Endothelial cell of umbilical vein (primary cell): ENCODE measurements around the gene PPIB. TPM values are rescaled to one million over a fixed set of nuclear protein-coding genes. Genes with fewer than 3 reads are reported as not detected.

Experiments
- BruUV-seq: library from RNA; stranded (reverse); fragments of 400-500 nt; replicated peaks from 2 replicates; lab custom pipeline; 2021; lab: Mats Ljungman, UMichigan
- CTCF ChIA-PET: fragments of 300-600, 350-600 bp; sonication (Branson Sonifier 250); formaldehyde crosslinking; loops from one replicate; lab custom pipeline; 2021; ENCODE audit warnings: antibody characterized with exemption, inconsistent platforms; lab: Charles Lee
- POLR2A ChIA-PET: fragments of 300-600, 350-600 bp; sonication (Branson Sonifier 250); formaldehyde crosslinking; loops from one replicate; lab custom pipeline; 2021; ENCODE audit warnings: antibody characterized with exemption, inconsistent platforms; lab: Charles Lee
- DNase-seq: peaks from one replicate; pipeline ENCODE4 v3.0.0-alpha.2; 2011; ENCODE audit warnings: low read depth, low spot score
- FAIRE-seq: peaks from 2 replicates; lab custom pipeline; 2011; peaks lifted over from hg19 to GRCh38; lab: Jason Lieb, UNC
- H2AFZ ChIP-seq: 2 replicates; pipeline ENCODE4 v1.6.0; 2012; ENCODE audit warnings: low read depth, low read length, control low read depth, inconsistent platforms
- H3K27ac ChIP-seq: 2 replicates; pipeline ENCODE4 v1.5.1; 2011; ENCODE audit warnings: low read depth, mild to moderate bottlenecking, control low read depth, low read length, moderate library complexity; ENCODE audit not compliant: insufficient read depth
- H3K27me3 ChIP-seq, 2 experiments: 2 replicates each; pipeline versions ENCODE4 v1.6.0 to v1.6.1; 2011; ENCODE audit warnings: low read length in 2 of 2, mixed read lengths in 1 of 2; ENCODE audit not compliant: control insufficient read depth in 2 of 2, insufficient read depth in 2 of 2
- H3K36me3 ChIP-seq, 2 experiments: 2 replicates in 1 of 2; 3 replicates in 1 of 2; pipeline ENCODE4 v1.5.1; 2011; ENCODE audit warnings: low read length in 2 of 2, mild to moderate bottlenecking in 1 of 2, moderate library complexity in 1 of 2; ENCODE audit not compliant: control insufficient read depth in 2 of 2, insufficient read depth in 2 of 2; ENCODE audit errors: extremely low read depth in 1 of 2
- H3K4me1 ChIP-seq: 3 replicates; pipeline ENCODE4 v1.5.1; 2011; ENCODE audit warnings: mild to moderate bottlenecking, low read length; ENCODE audit not compliant: control insufficient read depth, insufficient read depth; ENCODE audit errors: extremely low read depth
- H3K4me2 ChIP-seq: 2 replicates; pipeline ENCODE4 v1.6.1; 2011; ENCODE audit warnings: low read length, control low read depth, mixed read lengths; ENCODE audit not compliant: insufficient read depth
- H3K4me3 ChIP-seq, 3 experiments: fragments of 200-600 bp in 1 of 3; sonication (generic), shearing (Covaris generic) in 1 of 3; replicated peaks in 1 of 3; 2 replicates each; pipeline ENCODE4 v1.5.1; 2011 to 2016; ENCODE audit warnings: control low read depth in 3 of 3, low read length in 3 of 3, mild to moderate bottlenecking in 2 of 3, inconsistent platforms in 1 of 3, low read depth in 1 of 3, moderate library complexity in 1 of 3; ENCODE audit not compliant: insufficient read depth in 1 of 3
- H3K79me2 ChIP-seq: 2 replicates; pipeline ENCODE4 v1.6.0; 2012; ENCODE audit warnings: low read length, inconsistent platforms; ENCODE audit not compliant: control insufficient read depth, insufficient read depth
- H3K9ac ChIP-seq: replicated peaks from 2 replicates; pipeline ENCODE3; 2011; ENCODE audit warnings: low read length, control low read depth; ENCODE audit not compliant: insufficient read depth; ENCODE audit errors: extremely low read depth
- H3K9me1 ChIP-seq: replicated peaks from 3 replicates; pipeline ENCODE4 v1.6.0; 2011; ENCODE audit warnings: mild to moderate bottlenecking, low read length; ENCODE audit not compliant: control insufficient read depth, insufficient read depth; ENCODE audit errors: extremely low read depth
- H3K9me3 ChIP-seq: replicated peaks from 2 replicates; pipeline ENCODE4 v1.5.1; 2012; ENCODE audit warnings: low read length, inconsistent platforms; ENCODE audit not compliant: control insufficient read depth, insufficient read depth
- H4K20me1 ChIP-seq: replicated peaks from 2 replicates; pipeline ENCODE3; 2011; ENCODE audit warnings: mild to moderate bottlenecking, low read length; ENCODE audit not compliant: control insufficient read depth, insufficient read depth; ENCODE audit errors: extremely low read depth
- CTCF ChIP-seq, 2 donors: IDR thresholded peaks; 1 replicate in 1 of 2; 2 replicates in 1 of 2; pipeline ENCODE4 v1.5.1; 2011; ENCODE audit warnings: low read length in 2 of 2, mild to moderate bottlenecking in 2 of 2, moderate library complexity in 2 of 2, control low read depth in 1 of 2, inconsistent platforms in 1 of 2, low read depth in 1 of 2; ENCODE audit not compliant: insufficient read depth in 1 of 2; ENCODE audit errors: extremely low read depth in 1 of 2
- EZH2 ChIP-seq: IDR thresholded peaks from 2 replicates; pipeline ENCODE4 v1.6.1; 2012; ENCODE audit warnings: borderline replicate concordance, low read depth, mild to moderate bottlenecking, moderate library complexity, low read length, inconsistent platforms; ENCODE audit not compliant: severe bottlenecking
- FOS ChIP-seq: IDR thresholded peaks from 2 replicates; pipeline ENCODE4 v1.6.1; 2011; ENCODE audit warnings: mild to moderate bottlenecking, low read length, moderate library complexity, borderline replicate concordance; ENCODE audit not compliant: insufficient read depth
- GATA2 ChIP-seq: IDR thresholded peaks from 2 replicates; pipeline ENCODE4 v1.7.0; 2011; ENCODE audit warnings: low read depth, mild to moderate bottlenecking, moderate library complexity, mixed read lengths, low read length; ENCODE audit not compliant: insufficient read length, insufficient read depth
- JUN ChIP-seq: IDR thresholded peaks from 2 replicates; pipeline ENCODE4 v1.6.1; 2011; ENCODE audit warnings: borderline replicate concordance, low read depth; ENCODE audit not compliant: insufficient read length, insufficient read depth
- MAX ChIP-seq: IDR thresholded peaks from 2 replicates; pipeline ENCODE4 v1.6.1; 2011; ENCODE audit not compliant: insufficient read depth, insufficient read length
- MYC ChIP-seq: IDR thresholded peaks from one replicate; pipeline ENCODE4 v1.6.1; 2011; ENCODE audit warnings: mild to moderate bottlenecking, low read depth, low read length
- POLR2A ChIP-seq: IDR thresholded peaks from 2 replicates; pipeline ENCODE4 v1.6.1; 2012; ENCODE audit warnings: low read depth, mild to moderate bottlenecking, control low read depth, low read length
- POLR2AphosphoS5 ChIP-seq: IDR thresholded peaks from 2 replicates; pipeline ENCODE4 v1.6.1; 2012; ENCODE audit warnings: low read depth, mild to moderate bottlenecking, control low read depth, low read length, moderate library complexity; ENCODE audit not compliant: insufficient read depth
- dilution Hi-C: fragments of 300-500 bp; cut with MboI; formaldehyde crosslinking; loops from one replicate; pipeline ENCODE4 v1.15.0; 2019; ENCODE audit warnings: low sequenced_read_pairs; ENCODE audit not compliant: extremely low pct_ligation_motif_present
- intact Hi-C: fragments of 100-400 bp; cut with micrococcal nuclease; formaldehyde crosslinking; loops from one replicate; pipeline ENCODE4 v1.10.0; 2022
- polyA plus RNA-seq, 4 experiments: library from polyadenylated mRNA; depleted of rRNA in 3 of 4; stranded (reverse) in 3 of 4; unstranded in 1 of 4; fragments of >200 nt; gene quantifications; 2 replicates each; pipeline versions ENCODE4 v1.2.1 to v1.2.3, GENCODE V29; 2011 to 2012; ENCODE audit warnings: missing spikeins in 1 of 4
- total RNA-seq: library from RNA; stranded (reverse); gene quantifications from 2 replicates; pipeline ENCODE4 v1.2.3, GENCODE V29; 2021

PPIB gene
- total and polyA plus RNA-seq, 2 donors (not counting 3 experiments of a cell fraction or from before 2014, with no cell fraction given), result 840 to 1,240 TPM

DNA sequence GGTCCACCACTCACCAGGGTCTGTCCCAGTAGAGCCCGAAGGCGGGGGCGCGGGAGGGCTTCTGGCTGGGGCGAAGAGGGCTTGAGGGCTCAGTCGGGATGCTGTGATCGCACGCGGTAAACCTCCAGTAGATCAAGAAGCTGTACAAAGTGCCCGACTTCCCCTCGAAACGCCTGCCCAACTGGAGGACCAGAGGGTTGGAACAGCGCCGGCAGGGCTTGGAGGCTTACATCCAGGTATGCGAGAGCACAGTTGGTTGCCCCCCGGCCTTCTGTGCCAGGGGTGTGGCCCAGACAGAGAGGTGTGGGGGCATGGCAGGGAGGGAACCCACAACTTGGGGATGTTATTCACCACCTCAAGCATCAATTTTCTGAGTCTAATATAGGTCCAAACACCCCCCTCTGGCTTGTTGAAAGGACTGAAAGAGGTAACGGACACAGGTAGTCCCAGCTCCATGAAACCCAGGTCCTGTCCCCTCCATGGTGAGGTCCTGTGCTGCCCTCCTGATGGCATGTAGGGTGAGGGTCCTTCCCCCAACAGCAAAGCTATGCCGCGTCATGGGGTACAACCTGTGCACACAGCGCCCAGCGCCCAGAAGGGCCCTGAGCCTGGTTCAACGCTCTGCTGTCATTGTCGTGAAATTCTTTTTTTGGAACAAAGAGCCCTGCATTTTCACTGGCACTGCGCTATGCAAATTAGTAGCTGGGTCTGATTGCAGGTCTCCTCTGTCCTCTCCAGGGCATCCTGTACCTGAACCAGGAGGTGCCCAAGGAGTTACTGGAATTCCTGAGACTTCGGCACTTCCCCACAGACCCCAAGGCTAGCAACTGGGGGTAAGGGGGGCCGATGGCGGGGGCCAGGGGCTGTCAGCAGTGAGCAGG is 10.1 kb downstream of the PPIB start:
- no peak for FAIRE-seq
- no peak overlapping the region for H3K4me2 ChIP-seq

More for the DNA sequence above, 10.1 kb downstream of the PPIB start:
- Histone ChIP-seq H3K27ac (no peak overlapping the region), H3K4me3 (peak overlapping the region in 1 of 3 experiments; percentile 32), H3K79me2 (peaks cover 4% of the 10 kb centered on the region), H3K36me3 (peaks cover 11 to 25% of the 10 kb centered on the region in 2 experiments), H3K4me1 (peaks cover 5% of the 10 kb centered on the region), H3K27me3 (peaks cover 5 to 12% of the 10 kb centered on the region in 2 experiments), H2AFZ (no peak overlapping the region), H3K9ac (no peak overlapping the region), H3K9me1 (no peaks in the 10 kb centered on the region), H3K9me3 (no peaks in the 10 kb centered on the region), H4K20me1 (no peaks in the 10 kb centered on the region)
- no peak for DNase-seq
- CTCF ChIA-PET, result interaction anchor here (0.6 to 4.0 kb wide), 21 partner anchors 8 to 542 kb away, joined by 3 to 33 read pairs (median 5); partner anchors contain the start of genes CIAO2A, PPIB, SNX1 and TRIP4
- intact Hi-C loops, result loop anchor here (1.0 to 5.0 kb wide), 3 partner anchors 56 to 542 kb away; no protein-coding TSS in a partner anchor
- TF ChIP-seq POLR2AphosphoS5, result no peak
- TF ChIP-seq JUN, result no peak
- no peak for TF ChIP-seq GATA2
- no peak for TF ChIP-seq MYC
- TF ChIP-seq EZH2, result peak; percentile 78
- no peak for TF ChIP-seq POLR2A
- TF ChIP-seq CTCF (IDR thresholded peaks at IDR 0.05; ENCODE audit: extremely low read depth in 1 of 2, insufficient read depth in 1 of 2, low read depth in 1 of 2, low read length in 2 of 2), result no peak
- TF ChIP-seq FOS, result no peak
- no peak for TF ChIP-seq MAX
- POLR2A ChIA-PET, result interaction anchor here (1.2 kb wide), 1 partner anchor 59 kb away, joined by 3 read pairs; the partner anchor contains the start of gene CIAO2A
- BruUV-seq, result no TSS peak
- dilution Hi-C loops, result no loop called here
